Measurements from ENCODE around the gene DGLUCY. TPM values are rescaled to one million over a fixed set of nuclear protein-coding genes. Genes with fewer than 3 reads are reported as not detected.
"Not testable (repeated sequence)": the region's sequence is repeated elsewhere in the genome, so short reads cannot be mapped to it uniquely, and the experiment has no call there.

Gene DGLUCY
- total RNA-seq, 1 donor from 2014 or later: 28.1 TPM

DNA sequence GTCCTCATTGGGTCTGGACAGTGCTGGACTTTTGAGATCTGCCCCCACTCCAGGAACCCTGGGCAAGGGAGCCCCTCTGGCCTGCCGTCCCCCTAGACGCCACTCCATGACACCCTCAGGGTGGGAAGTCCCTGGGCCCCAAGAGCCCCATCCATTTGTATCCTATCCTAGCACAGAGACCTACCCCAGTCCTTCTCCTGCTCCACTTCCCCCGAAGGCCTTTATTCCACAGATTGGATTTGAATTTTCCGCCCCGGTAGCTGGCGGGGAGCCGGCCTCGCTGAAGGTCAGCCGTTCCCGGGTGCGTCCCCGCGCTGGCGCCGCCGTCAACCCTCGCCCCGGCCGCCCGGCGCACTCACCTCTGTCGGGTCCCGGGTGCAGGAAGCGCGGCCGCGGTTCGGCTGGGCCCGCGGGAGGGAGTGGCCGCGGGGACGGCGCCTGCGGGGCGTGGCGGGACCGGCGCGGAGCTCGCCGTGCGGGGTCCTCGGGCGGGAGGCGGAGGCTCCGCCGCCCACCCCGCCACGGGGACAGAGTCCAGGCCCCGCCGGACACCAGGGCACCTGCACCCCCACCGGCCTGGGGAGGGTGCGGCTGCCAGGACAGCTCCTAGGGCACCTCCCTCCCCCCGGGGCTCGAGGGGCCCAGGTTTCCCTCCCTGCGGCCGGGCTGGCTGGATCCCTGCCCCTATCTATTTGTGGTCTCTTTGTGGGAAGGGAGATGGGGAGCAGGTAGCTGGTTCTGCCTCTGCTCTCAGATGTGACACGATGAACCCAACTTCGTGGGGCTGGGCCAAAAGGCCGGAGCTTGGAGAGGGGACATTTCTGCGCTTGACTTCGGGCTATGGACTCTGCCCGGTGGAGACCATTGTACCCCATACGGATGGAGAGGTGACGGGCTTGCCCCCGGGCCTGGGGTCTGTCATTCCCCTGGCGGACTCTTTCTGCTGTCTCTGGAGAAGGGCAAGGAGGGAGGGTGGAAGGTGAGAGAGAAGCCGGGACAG lies 150.6 kb downstream of the DGLUCY start:
- peaks cover 49% of the 10 kb centered on the region for H3K4me1 Mint-ChIP-seq
- intact Hi-C loops (cut with micrococcal nuclease): no loop called here
- peak overlapping the region; percentile 75 for H3K4me3 Mint-ChIP-seq
- H3K9me3 Mint-ChIP-seq: no peaks in the 10 kb centered on the region
- peaks cover 20% of the 10 kb centered on the region for H3K36me3 Mint-ChIP-seq (ENCODE audit: low read depth)
- DNase-seq: peak; percentile 83
- peak overlapping the region; percentile 23 for H3K27ac Mint-ChIP-seq
- H3K27me3 Mint-ChIP-seq: no peaks in the 10 kb centered on the region

GRCh38 chr14:91265404-91265803 lies 151.5 kb downstream of the DGLUCY start:
- no peak overlapping the region for H3K27ac Mint-ChIP-seq
- H3K4me3 Mint-ChIP-seq: peak overlapping the region; percentile 39
- peaks cover 42% of the 10 kb centered on the region for H3K4me1 Mint-ChIP-seq
- DNase-seq: no peak
- H3K36me3 Mint-ChIP-seq (ENCODE audit: low read depth): peaks cover 23% of the 10 kb centered on the region
- no peaks in the 10 kb centered on the region for H3K27me3 Mint-ChIP-seq
- intact Hi-C loops (cut with micrococcal nuclease): no loop called here
- H3K9me3 Mint-ChIP-seq: no peaks in the 10 kb centered on the region

DNA sequence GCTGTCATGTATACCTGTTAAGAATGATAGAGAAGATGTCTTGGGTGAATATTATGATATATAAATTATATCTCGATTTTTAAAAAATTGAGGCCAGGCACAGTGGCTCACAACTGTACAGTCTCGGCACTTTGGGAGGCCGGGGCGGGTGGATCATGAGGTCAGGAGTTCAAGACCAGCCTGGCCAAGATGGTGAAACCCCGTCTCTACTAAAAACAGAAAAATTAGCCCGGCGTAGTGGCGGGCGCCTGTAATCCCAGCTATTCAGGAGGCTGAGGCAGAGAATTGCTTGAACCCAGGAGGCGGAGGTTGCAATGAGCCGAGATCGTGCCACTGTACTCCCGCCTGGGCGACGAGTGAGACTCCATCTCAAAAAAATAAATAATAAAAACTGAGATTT lies 152.4 kb downstream of the DGLUCY start:
- Mint-ChIP-seq H3K4me1 (peaks cover 37% of the 10 kb centered on the region), H3K27ac (peak overlapping the region; percentile 32), H3K36me3 (ENCODE audit: low read depth) (peaks cover 25% of the 10 kb centered on the region)
- intact Hi-C loops (cut with micrococcal nuclease); H3K27me3 Mint-ChIP-seq; DNase-seq; H3K9me3 Mint-ChIP-seq; H3K4me3 Mint-ChIP-seq: not testable (repeated sequence)

DNA sequence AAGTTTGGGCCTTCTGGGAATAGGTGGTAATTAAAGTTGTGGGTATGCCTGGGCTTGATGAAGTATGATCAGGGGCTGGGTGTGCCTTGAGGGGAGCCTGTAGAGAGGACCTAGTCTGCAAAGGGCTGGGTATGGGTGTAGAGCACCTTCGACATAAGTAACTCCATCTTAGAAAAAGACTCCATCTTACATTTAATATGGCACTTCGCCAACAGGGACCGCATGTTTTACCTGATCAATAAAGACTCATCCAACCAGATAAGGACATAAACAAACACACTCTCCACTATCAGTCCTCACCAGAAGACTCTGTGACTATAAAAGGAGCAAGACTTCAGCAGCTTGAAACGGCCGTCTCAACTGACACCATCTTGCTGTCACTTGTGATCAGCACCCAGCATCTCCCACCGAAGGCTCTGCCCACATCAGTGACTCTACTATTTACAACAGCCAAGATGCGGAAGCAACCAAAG lies 154.1 kb downstream of the DGLUCY start:
- H3K9me3 Mint-ChIP-seq: no peaks in the 10 kb centered on the region
- intact Hi-C loops (cut with micrococcal nuclease): no loop called here
- H3K4me3 Mint-ChIP-seq: no peak overlapping the region
- peaks cover 32% of the 10 kb centered on the region for H3K4me1 Mint-ChIP-seq
- H3K36me3 Mint-ChIP-seq (ENCODE audit: low read depth): peaks cover 30% of the 10 kb centered on the region
- no peak for DNase-seq
- no peaks in the 10 kb centered on the region for H3K27me3 Mint-ChIP-seq
- peak overlapping the region; percentile 13 for H3K27ac Mint-ChIP-seq

DNA sequence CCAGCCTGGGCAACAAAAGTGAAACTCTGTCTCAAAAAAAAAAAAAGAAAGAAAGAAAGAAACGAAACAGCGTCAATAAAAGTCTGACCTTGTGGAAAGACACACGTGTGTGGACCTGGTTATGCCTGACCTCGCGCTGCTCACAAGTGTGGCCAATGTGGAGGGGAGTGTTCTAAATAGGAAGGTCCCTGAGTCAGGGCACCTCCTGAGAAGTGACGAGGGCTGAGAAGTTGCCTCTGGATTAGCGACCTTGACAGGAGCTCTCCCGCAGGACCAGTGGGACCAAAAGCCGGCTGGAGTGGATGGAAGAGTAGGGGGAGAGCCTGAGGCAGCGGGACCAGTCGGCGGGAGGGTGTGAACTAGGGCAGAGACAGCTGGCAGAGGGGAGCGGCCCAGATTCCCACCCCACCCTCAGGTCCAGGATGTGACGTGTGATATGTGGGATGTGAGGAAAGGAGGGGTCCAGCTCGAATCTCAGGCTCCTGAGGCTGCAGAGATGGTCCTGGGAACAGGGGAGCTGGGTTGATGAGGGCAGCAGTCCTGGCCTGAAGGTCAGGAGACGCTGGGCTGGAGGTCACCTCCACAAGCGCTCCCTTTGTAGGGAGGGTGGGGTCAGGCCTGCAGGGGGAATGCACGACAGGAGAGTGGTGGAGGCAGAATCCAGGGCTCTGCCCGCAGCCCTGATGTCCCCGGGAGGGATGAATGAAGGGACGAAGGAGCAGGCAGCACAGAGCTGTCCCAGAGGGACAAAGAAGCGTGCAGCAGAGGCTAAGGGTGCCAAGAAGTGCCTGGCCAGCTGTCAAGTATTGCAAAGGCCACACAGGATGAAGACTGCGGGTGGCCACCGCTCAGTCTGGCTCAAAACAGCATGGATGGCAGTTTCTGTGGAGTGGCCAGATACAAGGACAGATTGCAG lies 155.5 kb downstream of the DGLUCY start:
- Mint-ChIP-seq H3K27me3 (no peaks in the 10 kb centered on the region), H3K4me3 (no peak overlapping the region), H3K36me3 (ENCODE audit: low read depth) (peaks cover 32% of the 10 kb centered on the region), H3K27ac (peak overlapping the region; percentile 17), H3K4me1 (peaks cover 21% of the 10 kb centered on the region), H3K9me3 (no peaks in the 10 kb centered on the region)
- no peak for DNase-seq
- intact Hi-C loops (cut with micrococcal nuclease): no loop called here

GRCh38 chr14:91270188-91270587 lies 156.3 kb downstream of the DGLUCY start:
- H3K4me3 Mint-ChIP-seq: no peak overlapping the region
- H3K27ac Mint-ChIP-seq: no peak overlapping the region
- H3K9me3 Mint-ChIP-seq: no peaks in the 10 kb centered on the region
- DNase-seq: no peak
- peaks cover 39% of the 10 kb centered on the region for H3K36me3 Mint-ChIP-seq (ENCODE audit: low read depth)
- H3K27me3 Mint-ChIP-seq: no peaks in the 10 kb centered on the region
- H3K4me1 Mint-ChIP-seq: peaks cover 17% of the 10 kb centered on the region
- intact Hi-C loops (cut with micrococcal nuclease): no loop called here

DNA sequence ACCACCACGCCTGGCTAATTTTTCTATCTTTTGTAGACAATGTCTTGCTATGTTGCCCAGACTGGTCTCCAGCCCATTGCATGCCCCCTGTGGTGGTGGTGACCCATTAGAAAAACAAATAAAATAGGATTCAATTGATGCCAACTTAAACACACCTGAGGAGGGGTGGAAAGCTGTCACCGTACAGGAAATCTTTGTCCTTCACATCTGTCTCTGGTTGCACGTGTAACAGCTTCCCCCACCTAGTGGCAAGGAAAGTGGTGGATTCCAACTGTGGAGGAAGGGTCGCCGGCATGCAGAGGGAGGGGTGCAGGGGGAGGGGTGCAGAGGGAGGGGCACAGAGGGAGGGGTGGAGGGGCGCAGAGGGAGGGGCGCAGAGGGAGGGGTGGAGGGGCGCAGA lies 156.7 kb downstream of the DGLUCY start:
- H3K36me3 Mint-ChIP-seq (ENCODE audit: low read depth): peaks cover 43% of the 10 kb centered on the region

DNA sequence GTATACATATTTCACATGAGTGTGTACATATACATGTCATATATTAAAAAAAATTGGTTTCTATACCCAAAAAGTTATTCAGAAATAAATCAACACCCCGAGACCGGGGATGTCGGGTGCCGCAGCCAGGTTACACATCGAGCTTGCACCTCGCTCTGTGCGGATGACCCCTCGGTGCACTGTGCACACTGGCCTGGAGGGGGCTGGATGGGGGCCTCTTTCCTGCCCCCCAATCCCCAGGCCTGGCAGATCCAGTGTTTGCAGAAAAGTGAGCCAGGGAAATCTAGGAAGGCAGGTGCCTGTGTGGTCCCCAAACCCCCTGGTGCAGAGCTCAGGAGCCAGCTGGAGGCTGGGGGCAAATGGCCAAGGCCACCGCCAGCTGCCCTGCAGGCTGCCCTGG lies 157.8 kb downstream of the DGLUCY start:
- Mint-ChIP-seq H3K4me1 (peaks cover 13% of the 10 kb centered on the region), H3K4me3 (no peak overlapping the region), H3K36me3 (ENCODE audit: low read depth) (peaks cover 50% of the 10 kb centered on the region), H3K27ac (no peak overlapping the region), H3K27me3 (no peaks in the 10 kb centered on the region), H3K9me3 (no peaks in the 10 kb centered on the region)
- intact Hi-C loops (cut with micrococcal nuclease): no loop called here
- DNase-seq: no peak

More for the DNA sequence above, 156.7 kb downstream of the DGLUCY start:
- H3K27ac Mint-ChIP-seq: peak overlapping the region; percentile 17
- H3K4me1 Mint-ChIP-seq: peaks cover 14% of the 10 kb centered on the region
- DNase-seq: no peak
- no peak overlapping the region for H3K4me3 Mint-ChIP-seq
- H3K9me3 Mint-ChIP-seq: no peaks in the 10 kb centered on the region
- intact Hi-C loops (cut with micrococcal nuclease): no loop called here
- no peaks in the 10 kb centered on the region for H3K27me3 Mint-ChIP-seq

GRCh38 chr14:91272341-91273272 lies 158.7 kb downstream of the DGLUCY start:
- peaks cover 55% of the 10 kb centered on the region for H3K36me3 Mint-ChIP-seq (ENCODE audit: low read depth)
- no peaks in the 10 kb centered on the region for H3K27me3 Mint-ChIP-seq
- intact Hi-C loops (cut with micrococcal nuclease): no loop called here
- peaks cover 11% of the 10 kb centered on the region for H3K4me1 Mint-ChIP-seq
- H3K27ac Mint-ChIP-seq: no peak overlapping the region
- no peak overlapping the region for H3K4me3 Mint-ChIP-seq
- no peak for DNase-seq
- no peaks in the 10 kb centered on the region for H3K9me3 Mint-ChIP-seq

GRCh38 chr14:91273273-91273884 lies 159.5 kb downstream of the DGLUCY start:
- H3K9me3 Mint-ChIP-seq: no peaks in the 10 kb centered on the region
- no peaks in the 10 kb centered on the region for H3K27me3 Mint-ChIP-seq
- intact Hi-C loops (cut with micrococcal nuclease): no loop called here
- no peak overlapping the region for H3K27ac Mint-ChIP-seq
- no peak overlapping the region for H3K4me3 Mint-ChIP-seq
- H3K4me1 Mint-ChIP-seq: peaks cover 9% of the 10 kb centered on the region
- peaks cover 53% of the 10 kb centered on the region for H3K36me3 Mint-ChIP-seq (ENCODE audit: low read depth)
- DNase-seq: no peak

- intact Hi-C loops (cut with micrococcal nuclease): no loop called here
- Mint-ChIP-seq H3K36me3 (ENCODE audit: low read depth) (peaks cover 53% of the 10 kb centered on the region), H3K27me3 (no peaks in the 10 kb centered on the region), H3K4me3 (no peak overlapping the region), H3K27ac (no peak overlapping the region), H3K9me3 (no peaks in the 10 kb centered on the region), H3K4me1 (peaks cover 9% of the 10 kb centered on the region)
- DNase-seq: no peak
Measured at GRCh38 chr14:91273885-91274273, 160.0 kb downstream of the DGLUCY start.

GRCh38 chr14:91274796-91275195 lies 160.9 kb downstream of the DGLUCY start:
- Mint-ChIP-seq H3K36me3 (ENCODE audit: low read depth) (peaks cover 53% of the 10 kb centered on the region), H3K4me3 (no peak overlapping the region), H3K27me3 (no peaks in the 10 kb centered on the region), H3K27ac (peak overlapping the region; percentile 43), H3K9me3 (no peaks in the 10 kb centered on the region), H3K4me1 (peaks cover 5% of the 10 kb centered on the region)
- DNase-seq: no peak
- intact Hi-C loops (cut with micrococcal nuclease): no loop called here

All from activated CD4-positive, alpha-beta T cell treated with anti-CD3 and anti-CD28 coated beads, Interleukin-2, amount 10 ng/mL, durations not matched to agents 24 days and 14 days (primary cell).